Endodermal cell (in vitro differentiated cells): ENCODE data around the gene KRTAP4-16. TPM values are rescaled to one million over a fixed set of nuclear protein-coding genes. Genes with fewer than 3 reads are reported as not detected.
"Not testable (repeated sequence)": the region's sequence is repeated elsewhere in the genome, so short reads cannot be mapped to it uniquely, and the experiment has no call there.

Source experiments
- DNase-seq: peaks from one replicate; pipeline ENCODE4 v3.0.0-alpha.2; 2017
- H3K27ac ChIP-seq: 2 replicates; pipeline ENCODE4 v1.5.1; 2013; ENCODE audit warnings: mild to moderate bottlenecking, low read depth, low read length, moderate library complexity
- H3K27me3 ChIP-seq: 2 replicates; pipeline ENCODE4 v1.6.1; 2013; ENCODE audit warnings: mild to moderate bottlenecking, low read length, moderate library complexity; ENCODE audit not compliant: insufficient read depth, control insufficient read depth, poor library complexity, severe bottlenecking
- H3K36me3 ChIP-seq: 2 replicates; pipeline ENCODE4 v1.7.0; 2013; ENCODE audit warnings: mild to moderate bottlenecking, low read length, moderate library complexity; ENCODE audit not compliant: control insufficient read depth, insufficient read depth
- H3K4me1 ChIP-seq: one replicate; pipeline ENCODE4 v1.7.0; 2013; ENCODE audit warnings: low read length; ENCODE audit not compliant: control insufficient read depth, insufficient read depth
- H3K4me3 ChIP-seq: 2 replicates; pipeline ENCODE4 v1.5.1; 2013; ENCODE audit warnings: mild to moderate bottlenecking, low read length, moderate library complexity
- H3K9ac ChIP-seq: 2 replicates; pipeline ENCODE4 v1.6.1; 2013; ENCODE audit warnings: mild to moderate bottlenecking, low read length, moderate library complexity; ENCODE audit not compliant: poor library complexity, severe bottlenecking; ENCODE audit errors: extremely low read depth
- H3K9me3 ChIP-seq: 2 replicates; pipeline ENCODE4 v1.6.1; 2013; ENCODE audit warnings: mild to moderate bottlenecking, low read length, moderate library complexity; ENCODE audit not compliant: control insufficient read depth
- H3K27ac Mint-ChIP-seq: 2 replicates; pipeline ENCODE4 v1.8.0; 2020; ENCODE audit warnings: mixed read lengths
- H3K27me3 Mint-ChIP-seq: 2 replicates; pipeline ENCODE4 v1.8.0; 2021; ENCODE audit warnings: mild to moderate bottlenecking, mixed read lengths; ENCODE audit not compliant: insufficient read depth
- H3K36me3 Mint-ChIP-seq: 2 replicates; pipeline ENCODE4 v1.8.0; 2020; ENCODE audit warnings: low read depth, mixed read lengths
- H3K4me1 Mint-ChIP-seq: 2 replicates; pipeline ENCODE4 v1.8.0; 2020; ENCODE audit warnings: mixed read lengths
- H3K4me3 Mint-ChIP-seq: 2 replicates; pipeline ENCODE4 v1.8.0; 2020; ENCODE audit warnings: mild to moderate bottlenecking, moderate library complexity, mixed read lengths
- H3K9me3 Mint-ChIP-seq: 2 replicates; pipeline ENCODE4 v1.8.0; 2020; ENCODE audit warnings: mild to moderate bottlenecking, mixed read lengths
- WGBS, 2 experiments: methylation state at CpG; one replicate each; pipeline versions ENCODE4 v1.1.5 to v1.1.7; 2013; ENCODE audit warnings: missing lambda C conversion rate in 2 of 2, mixed read lengths in 1 of 2; ENCODE audit not compliant: insufficient coverage in 1 of 2, insufficient read length in 1 of 2; 5-methylcytosine and 5-hydroxymethylcytosine counted together
- total RNA-seq, 2 donors: library from RNA; stranded (reverse); fragmentation: NEBNext Ultra II Directional in 1 of 2; extraction: Animal tissue kit (Norgen Biotek cat#: 25700) in 1 of 2; gene quantifications; 2 replicates in 1 of 2; 3 replicates in 1 of 2; pipeline ENCODE4 v1.2.1, GENCODE V29; 2021
- TF ChIP-seq, protein P1 (sequence below): fragments of 200-600 bp; sonication (generic); conservative IDR thresholded peaks from 2 replicates; pipeline ENCODE4 v1.5.0; 2021; ENCODE audit warnings: antibody characterized with exemption, mild to moderate bottlenecking

Gene KRTAP4-16
- total RNA-seq, 2 donors from 2014 or later = not detected

DNA sequence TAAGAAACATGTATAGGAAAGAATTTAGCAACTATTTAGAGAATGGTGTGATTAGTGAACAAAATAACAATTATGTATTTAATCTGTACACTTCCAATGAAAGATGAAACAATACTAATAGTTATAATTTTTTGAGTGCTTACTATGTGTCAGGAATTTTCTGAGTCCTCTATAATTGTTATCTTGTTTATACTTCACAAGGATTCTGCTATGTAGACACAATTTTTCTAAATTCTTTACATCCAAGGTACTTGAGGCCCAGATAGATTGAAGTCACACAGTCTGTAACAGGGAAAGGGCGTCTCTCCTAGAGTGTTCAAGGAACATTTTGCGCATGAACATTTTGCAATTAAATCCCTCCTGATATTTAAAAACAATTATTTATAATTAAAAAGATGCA is 23.1 kb upstream of the KRTAP4-16 start:
- Mint-ChIP-seq H3K27ac (no peak overlapping the region), H3K36me3 (no peaks in the 10 kb centered on the region), H3K27me3 (no peaks in the 10 kb centered on the region), H3K4me1 (no peaks in the 10 kb centered on the region), H3K9me3 (peaks cover 4% of the 10 kb centered on the region), H3K4me3 (no peak overlapping the region)
- no peak for DNase-seq
- H3K9me3 ChIP-seq = peaks cover 4% of the 10 kb centered on the region
- H3K27ac ChIP-seq = no peak overlapping the region
- H3K4me3 ChIP-seq = no peak overlapping the region
- no peaks in the 10 kb centered on the region for H3K27me3 ChIP-seq
- H3K36me3 ChIP-seq = no peaks in the 10 kb centered on the region
- TF ChIP-seq, protein P1, sequence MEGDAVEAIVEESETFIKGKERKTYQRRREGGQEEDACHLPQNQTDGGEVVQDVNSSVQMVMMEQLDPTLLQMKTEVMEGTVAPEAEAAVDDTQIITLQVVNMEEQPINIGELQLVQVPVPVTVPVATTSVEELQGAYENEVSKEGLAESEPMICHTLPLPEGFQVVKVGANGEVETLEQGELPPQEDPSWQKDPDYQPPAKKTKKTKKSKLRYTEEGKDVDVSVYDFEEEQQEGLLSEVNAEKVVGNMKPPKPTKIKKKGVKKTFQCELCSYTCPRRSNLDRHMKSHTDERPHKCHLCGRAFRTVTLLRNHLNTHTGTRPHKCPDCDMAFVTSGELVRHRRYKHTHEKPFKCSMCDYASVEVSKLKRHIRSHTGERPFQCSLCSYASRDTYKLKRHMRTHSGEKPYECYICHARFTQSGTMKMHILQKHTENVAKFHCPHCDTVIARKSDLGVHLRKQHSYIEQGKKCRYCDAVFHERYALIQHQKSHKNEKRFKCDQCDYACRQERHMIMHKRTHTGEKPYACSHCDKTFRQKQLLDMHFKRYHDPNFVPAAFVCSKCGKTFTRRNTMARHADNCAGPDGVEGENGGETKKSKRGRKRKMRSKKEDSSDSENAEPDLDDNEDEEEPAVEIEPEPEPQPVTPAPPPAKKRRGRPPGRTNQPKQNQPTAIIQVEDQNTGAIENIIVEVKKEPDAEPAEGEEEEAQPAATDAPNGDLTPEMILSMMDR = no peak
- no peak overlapping the region for H3K9ac ChIP-seq
- H3K4me1 ChIP-seq = no peaks in the 10 kb centered on the region
- whole genome bisulfite sequencing, 2 experiments = 100% methylated on average over 1 of the region's 2 CpGs; no CpG with 5 or more reads in 1 of the 2 experiments

DNA sequence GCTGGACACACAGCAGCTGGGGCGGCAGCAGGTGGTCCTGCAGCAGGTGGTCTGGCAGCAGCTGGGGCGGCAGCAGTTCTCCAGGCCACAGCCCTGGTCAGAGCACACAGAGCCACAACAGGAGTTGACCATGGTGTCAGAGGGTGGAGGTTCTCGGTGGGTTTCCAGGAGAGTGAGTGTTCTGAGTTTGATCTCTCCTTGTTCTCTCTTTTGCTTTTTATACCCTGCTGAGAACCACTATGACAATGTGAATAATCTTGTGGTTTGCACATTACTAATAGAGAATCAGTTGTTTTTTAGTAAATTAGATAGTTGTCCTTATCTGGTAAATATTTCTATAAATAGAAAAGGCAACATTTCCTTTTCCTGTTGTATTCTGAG is 22.0 kb upstream of the KRTAP4-16 start, which contains the start of gene KRTAP4-12:
Gene KRTAP4-12 (minus strand): TSS at position 192 of the 381 bp plus-strand sequence. CDS start 60 bp downstream, at position 132.
- H3K27ac Mint-ChIP-seq, H3K9ac ChIP-seq: not testable (repeated sequence)
- WGBS, 2 experiments = 75 to 78% methylated on average over 1 to 3 of the region's 3 CpGs

DNA sequence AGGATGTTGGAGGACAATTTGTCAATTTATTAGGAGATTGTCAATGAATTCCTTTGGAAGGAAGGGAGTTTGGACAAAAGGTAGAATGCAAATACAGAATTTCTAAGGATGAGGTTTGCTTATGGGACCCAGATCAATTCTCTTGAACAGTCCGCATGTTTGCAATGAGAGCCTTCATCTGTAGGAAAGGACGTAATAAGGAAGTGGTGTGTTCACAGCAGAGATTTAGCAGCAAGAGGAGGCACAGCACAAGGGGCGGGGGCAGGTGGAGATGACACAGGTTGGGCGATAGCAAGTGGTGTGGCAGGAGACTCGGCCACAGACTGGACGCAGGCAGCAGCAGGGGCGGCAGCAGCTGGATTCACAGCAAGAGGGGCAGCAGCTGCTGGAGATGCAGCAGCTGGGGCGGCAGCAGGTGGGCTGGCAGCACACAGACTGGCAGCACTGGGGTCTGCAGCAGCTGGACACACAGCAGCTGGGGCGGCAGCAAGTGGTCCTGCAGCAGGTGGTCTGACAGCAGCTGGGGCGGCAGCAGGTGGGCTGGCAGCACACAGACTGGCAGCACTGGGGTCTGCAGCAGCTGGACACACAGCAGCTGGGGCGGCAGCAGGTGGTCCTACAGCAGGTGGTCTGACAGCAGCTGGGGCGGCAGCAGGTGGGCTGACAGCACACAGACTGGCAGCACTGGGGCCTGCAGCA is 21.4 kb upstream of the KRTAP4-16 start:
- H3K36me3 Mint-ChIP-seq, H3K9me3 ChIP-seq, DNase-seq, H3K4me1 Mint-ChIP-seq, H3K27ac ChIP-seq, H3K27me3 Mint-ChIP-seq, H3K9ac ChIP-seq, H3K4me1 ChIP-seq, H3K36me3 ChIP-seq, H3K27ac Mint-ChIP-seq, H3K9me3 Mint-ChIP-seq, H3K4me3 ChIP-seq, H3K27me3 ChIP-seq, H3K4me3 Mint-ChIP-seq: not testable (repeated sequence)
- WGBS, 2 experiments = 83 to 87% methylated on average over 8 to 12 of the region's 12 CpGs

More for the DNA sequence above, 22.0 kb upstream of the KRTAP4-16 start, which contains the start of gene KRTAP4-12:
- not testable (repeated sequence) for H3K4me3 Mint-ChIP-seq, H3K9me3 ChIP-seq, DNase-seq, H3K9me3 Mint-ChIP-seq, H3K36me3 ChIP-seq, H3K27me3 ChIP-seq, H3K4me3 ChIP-seq, H3K27ac ChIP-seq, H3K27me3 Mint-ChIP-seq, H3K4me1 ChIP-seq, H3K4me1 Mint-ChIP-seq, H3K36me3 Mint-ChIP-seq

DNA sequence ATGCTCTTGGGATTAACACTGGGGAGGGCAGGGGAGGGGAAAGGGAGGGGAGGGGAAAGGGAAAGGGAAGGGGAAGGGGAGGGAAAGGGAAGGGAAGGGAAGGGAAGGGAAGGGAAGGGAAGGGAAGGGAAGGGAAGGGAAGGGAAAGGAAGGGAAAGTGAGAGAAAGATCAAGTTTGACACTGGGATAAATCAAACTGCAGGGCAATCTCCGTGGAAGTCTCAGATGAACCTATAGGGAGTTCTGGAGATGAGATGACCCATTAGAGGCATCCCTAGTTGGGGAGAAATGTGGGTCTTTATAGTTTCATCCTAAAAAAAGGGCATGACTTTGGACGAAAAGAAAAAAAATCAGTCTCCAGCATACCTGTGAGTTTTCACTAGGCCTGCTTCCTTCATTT is 19.7 kb upstream of the KRTAP4-16 start:
- DNase-seq = no peak
- Histone ChIP-seq H3K4me1 (no peaks in the 10 kb centered on the region), H3K4me3 (no peak overlapping the region), H3K9me3 (peaks cover 4% of the 10 kb centered on the region), H3K27ac (no peak overlapping the region), H3K27me3 (no peaks in the 10 kb centered on the region), H3K9ac (no peak overlapping the region), H3K36me3 (no peaks in the 10 kb centered on the region)
- Mint-ChIP-seq H3K36me3 (no peaks in the 10 kb centered on the region), H3K27me3 (peaks cover 4% of the 10 kb centered on the region), H3K27ac (no peak overlapping the region), H3K9me3 (peaks cover 4% of the 10 kb centered on the region), H3K4me1 (no peaks in the 10 kb centered on the region), H3K4me3 (no peak overlapping the region)
- TF ChIP-seq, protein P1 = no peak
- 88 to 100% methylated on average over 1 to 2 of the region's 2 CpGs for whole genome bisulfite sequencing, 2 experiments

DNA sequence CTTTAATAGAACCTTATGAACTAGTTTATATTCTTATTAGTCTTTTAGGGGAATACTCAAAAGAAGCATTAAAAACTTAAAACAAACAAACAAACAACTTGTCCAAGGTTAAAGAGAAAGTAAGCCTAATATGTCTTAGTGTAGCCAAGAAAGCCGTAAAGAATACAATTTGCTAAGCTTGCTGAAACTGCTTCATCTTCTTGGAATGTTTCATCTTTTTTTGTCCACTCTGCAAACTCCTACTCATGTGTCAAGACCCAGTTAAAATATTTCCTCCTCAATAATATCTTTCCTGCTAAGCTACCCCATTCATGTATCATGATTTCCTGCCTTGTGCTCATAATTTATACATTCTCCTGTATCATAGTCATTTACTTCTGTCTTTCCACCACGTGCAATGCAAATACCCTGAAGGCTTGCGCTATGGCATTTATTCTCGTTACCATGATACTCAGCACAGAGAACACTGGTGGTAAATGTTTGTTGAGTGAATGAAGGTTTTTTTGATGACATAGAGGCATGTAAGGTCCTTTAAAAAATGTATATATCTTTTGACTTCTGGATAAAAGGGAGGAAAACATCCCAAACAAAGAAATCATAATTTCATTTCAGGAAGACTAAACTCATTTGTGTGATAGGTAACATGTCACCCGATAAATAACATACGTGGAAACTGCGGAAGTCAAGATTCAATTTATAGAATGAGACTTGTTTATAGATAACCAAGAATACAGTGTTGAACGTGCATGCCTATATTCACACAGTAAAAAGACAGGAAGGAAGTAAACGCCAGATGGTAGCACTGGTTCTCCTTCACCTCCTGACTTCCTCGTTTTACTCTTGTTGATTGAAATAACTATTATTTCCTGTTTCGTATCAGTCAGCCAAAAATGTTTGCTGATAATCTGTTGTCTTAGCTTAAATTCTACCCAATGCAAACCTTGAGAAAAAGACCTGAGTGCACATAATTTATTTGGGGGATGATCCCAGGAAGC is 18.0 kb upstream of the KRTAP4-16 start:
- not testable (repeated sequence) for H3K36me3 ChIP-seq, H3K27me3 Mint-ChIP-seq, H3K27ac ChIP-seq, H3K4me1 ChIP-seq, H3K9ac ChIP-seq, H3K36me3 Mint-ChIP-seq, H3K9me3 ChIP-seq, H3K4me3 ChIP-seq, H3K4me1 Mint-ChIP-seq, H3K9me3 Mint-ChIP-seq, H3K4me3 Mint-ChIP-seq, H3K27ac Mint-ChIP-seq, H3K27me3 ChIP-seq, DNase-seq
- 89 to 94% methylated on average over 3 to 11 of the region's 11 CpGs for WGBS, 2 experiments
